Large intestine (tissue), 12 donors: ENCODE results near the gene RAB32. TPM values are rescaled to one million over a fixed set of nuclear protein-coding genes. Genes with fewer than 3 reads are reported as not detected.
A peak's percentile ranks its signal among the peaks of the same experiment; 100 is the strongest.

ENCODE experiments used
- DNase-seq, 2 donors: peaks; one replicate each; pipeline versions ENCODE4 v3.0.0 to v3.0.0-alpha.2; 2013
- H3K27ac ChIP-seq: one replicate; pipeline ENCODE4 v1.5.1; 2013; ENCODE audit warnings: low read length
- H3K27me3 ChIP-seq: 2 replicates; pipeline ENCODE4 v1.6.1; 2013; ENCODE audit warnings: low read length; ENCODE audit not compliant: control insufficient read depth, insufficient read depth
- H3K36me3 ChIP-seq: 2 replicates; pipeline ENCODE4 v1.6.1; 2013; ENCODE audit warnings: low read length; ENCODE audit not compliant: control insufficient read depth, insufficient read depth
- H3K4me1 ChIP-seq: one replicate; pipeline ENCODE4 v1.6.1; 2013; ENCODE audit warnings: low read length; ENCODE audit not compliant: control insufficient read depth, insufficient read depth
- H3K4me3 ChIP-seq: one replicate; pipeline ENCODE4 v1.5.1; 2013; ENCODE audit warnings: low read length
- H3K9me3 ChIP-seq: one replicate; pipeline ENCODE4 v1.6.1; 2013; ENCODE audit warnings: mild to moderate bottlenecking, low read depth, low read length, moderate library complexity; ENCODE audit not compliant: control insufficient read depth
- WGBS: methylation state at CpG from one replicate; pipeline ENCODE4 v1.1.5; 2013; ENCODE audit warnings: low lambda C conversion rate; ENCODE audit not compliant: insufficient coverage; 5-methylcytosine and 5-hydroxymethylcytosine counted together
- long read RNA-seq, 11 donors: transcript quantifications; one replicate each; lab custom pipeline, GENCODE V29; 2026
- polyA plus RNA-seq: library from polyadenylated mRNA; unstranded; fragments of 120-200 nt; gene quantifications from one replicate; pipeline ENCODE4 v1.2.1, GENCODE V29; 2013

RAB32 gene
- polyA plus RNA-seq, result 31.5 TPM
- long read RNA-seq, donor 1, transcript RAB32-201 (3 exons, 1,217 nt), result major isoform, 14 of 32 reads
- long read RNA-seq, donor 1, partial matches to known transcripts, result 18 of 32 reads
- long read RNA-seq, donor 1, other reads (novel, unspliced or antisense), result 0 of 32 reads
- long read RNA-seq, donor 2, transcript RAB32-201 (3 exons, 1,217 nt), result major isoform, 56 of 95 reads
- long read RNA-seq, donor 2, partial matches to known transcripts, result 39 of 95 reads
- long read RNA-seq, donor 2, other reads (novel, unspliced or antisense), result 0 of 95 reads
- long read RNA-seq, donor 3, transcript RAB32-201 (3 exons, 1,217 nt), result major isoform, 60 of 132 reads
- long read RNA-seq, donor 3, partial matches to known transcripts, result 72 of 132 reads
- long read RNA-seq, donor 3, other reads (novel, unspliced or antisense), result 0 of 132 reads
- long read RNA-seq, donor 4, partial matches to known transcripts, result 0 of 3 reads
- long read RNA-seq, donor 4, other reads (novel, unspliced or antisense), result 0 of 3 reads
- long read RNA-seq, donor 5, transcript RAB32-201 (3 exons, 1,217 nt), result major isoform, 16 of 31 reads
- long read RNA-seq, donor 5, partial matches to known transcripts, result 15 of 31 reads
- long read RNA-seq, donor 5, other reads (novel, unspliced or antisense), result 0 of 31 reads
- long read RNA-seq, donor 6, transcript RAB32-201 (3 exons, 1,217 nt), result major isoform, 31 of 31 reads
- long read RNA-seq, donor 6, partial matches to known transcripts, result 0 of 31 reads
- long read RNA-seq, donor 6, other reads (novel, unspliced or antisense), result 0 of 31 reads
- long read RNA-seq, donor 7, transcript RAB32-201 (3 exons, 1,217 nt), result major isoform, 15 of 15 reads
- long read RNA-seq, donor 7, partial matches to known transcripts, result 0 of 15 reads
- long read RNA-seq, donor 7, other reads (novel, unspliced or antisense), result 0 of 15 reads
- long read RNA-seq, donor 8, transcript RAB32-201 (3 exons, 1,217 nt), result major isoform, 54 of 62 reads
- long read RNA-seq, donor 8, partial matches to known transcripts, result 8 of 62 reads
- long read RNA-seq, donor 8, other reads (novel, unspliced or antisense), result 0 of 62 reads
- long read RNA-seq, donor 9, transcript RAB32-201 (3 exons, 1,217 nt), result major isoform, 37 of 65 reads
- long read RNA-seq, donor 9, partial matches to known transcripts, result 28 of 65 reads
- long read RNA-seq, donor 9, other reads (novel, unspliced or antisense), result 0 of 65 reads
- long read RNA-seq, donor 10, transcript RAB32-201 (3 exons, 1,217 nt), result major isoform, 38 of 63 reads
- long read RNA-seq, donor 10, partial matches to known transcripts, result 25 of 63 reads
- long read RNA-seq, donor 10, other reads (novel, unspliced or antisense), result 0 of 63 reads
- long read RNA-seq, donor 11, transcript RAB32-201 (3 exons, 1,217 nt), result major isoform, 31 of 36 reads
- long read RNA-seq, donor 11, partial matches to known transcripts, result 5 of 36 reads
- long read RNA-seq, donor 11, other reads (novel, unspliced or antisense), result 0 of 36 reads

- Histone ChIP-seq H3K27me3 (no peaks in the 10 kb centered on the region), H3K36me3 (no peaks in the 10 kb centered on the region), H3K4me1 (no peaks in the 10 kb centered on the region), H3K27ac (peak within 1 kb of the TSS; percentile 98), H3K9me3 (no peaks in the 10 kb centered on the region), H3K4me3 (peak within 1 kb of the TSS; percentile 84)
- DNase-seq, result peak; percentile 90 to 93
- WGBS, result no CpG with 5 or more reads among the region's 86 CpGs
These were observed at the start of gene RAB32 for GRCh38 chr6:146543211-146543939. TSS of gene RAB32 (plus strand) at chr6:146543833. CDS start at chr6:146543872, 39 bp downstream.

DNA sequence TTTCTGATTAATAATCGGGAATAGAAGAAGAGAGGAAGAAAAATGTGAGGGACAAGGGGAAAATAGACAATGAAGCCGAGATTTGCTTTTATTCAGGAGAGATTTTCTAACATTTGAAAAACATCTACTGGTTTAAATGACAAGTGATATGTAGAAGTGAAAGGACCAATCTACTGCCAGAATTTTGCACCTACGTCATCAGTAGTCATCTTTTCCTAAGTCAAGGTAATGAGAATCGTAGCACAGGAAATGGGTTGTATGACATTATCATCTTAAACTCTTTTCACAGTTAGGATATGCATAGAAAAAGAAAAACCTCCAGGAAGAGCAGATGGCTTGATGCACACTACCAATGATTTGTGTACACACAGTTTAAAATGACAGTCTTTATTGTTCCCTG, 45.3 kb upstream of the RAB32 start:
- 100% methylated on average over 1 of the region's 4 CpGs for WGBS
- no peaks in the 10 kb centered on the region for H3K4me1 ChIP-seq
- H3K9me3 ChIP-seq, result no peaks in the 10 kb centered on the region
- no peak overlapping the region for H3K4me3 ChIP-seq
- no peak overlapping the region for H3K27ac ChIP-seq
- DNase-seq, result no peak
- no peaks in the 10 kb centered on the region for H3K36me3 ChIP-seq
- no peaks in the 10 kb centered on the region for H3K27me3 ChIP-seq

DNA sequence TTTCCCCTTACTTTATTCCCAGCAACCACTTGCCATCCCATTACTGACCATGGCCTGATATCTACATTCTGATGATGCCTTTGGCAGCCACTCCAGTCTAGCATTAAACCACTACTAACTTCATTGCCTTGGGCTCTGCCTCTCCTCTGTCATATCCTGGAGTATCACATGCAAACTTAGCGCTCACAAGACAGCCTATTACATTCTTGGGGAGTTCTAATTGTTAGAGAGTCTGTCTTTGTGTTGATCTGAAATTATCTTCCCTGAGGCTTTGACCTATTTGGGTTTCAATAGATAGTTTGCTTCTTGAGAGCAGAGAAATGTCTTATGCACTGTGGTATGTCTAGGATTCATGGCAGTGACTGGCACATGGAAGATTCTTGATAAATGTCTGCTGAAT, 40.5 kb upstream of the RAB32 start:
- WGBS, result no CpG with 5 or more reads among the region's 1 CpG

GRCh38 chr6:146515212-146515611, 28.4 kb upstream of the RAB32 start:
- Histone ChIP-seq H3K36me3 (no peaks in the 10 kb centered on the region), H3K27me3 (no peaks in the 10 kb centered on the region), H3K27ac (no peak overlapping the region), H3K9me3 (no peaks in the 10 kb centered on the region), H3K4me3 (no peak overlapping the region), H3K4me1 (no peaks in the 10 kb centered on the region)
- WGBS, result no CpG with 5 or more reads among the region's 7 CpGs
- no peak for DNase-seq

More for the DNA sequence above, 40.5 kb upstream of the RAB32 start:
- no peaks in the 10 kb centered on the region for H3K9me3 ChIP-seq
- no peaks in the 10 kb centered on the region for H3K36me3 ChIP-seq
- DNase-seq, result no peak
- no peak overlapping the region for H3K27ac ChIP-seq
- H3K4me3 ChIP-seq, result no peak overlapping the region
- H3K27me3 ChIP-seq, result no peaks in the 10 kb centered on the region
- no peaks in the 10 kb centered on the region for H3K4me1 ChIP-seq

DNA sequence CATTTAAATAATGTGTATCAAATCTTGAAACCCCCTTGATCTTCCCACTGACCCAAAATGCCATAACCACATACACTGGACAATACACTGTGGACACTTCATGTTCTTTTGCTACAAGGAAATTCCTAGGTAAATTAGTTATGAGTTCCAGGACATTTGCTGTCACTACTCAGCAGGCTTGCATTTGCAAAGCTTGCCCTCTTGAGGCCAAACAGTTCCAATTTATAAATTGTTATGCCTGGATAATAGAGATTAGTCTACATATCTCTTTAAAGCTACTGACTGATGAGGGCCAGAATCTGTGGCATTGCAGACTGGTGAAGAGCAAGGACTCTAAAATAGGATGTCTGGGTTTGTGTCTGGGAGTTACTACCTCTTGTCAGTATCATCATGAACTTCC, 17.4 kb upstream of the RAB32 start:
- H3K36me3 ChIP-seq, result no peaks in the 10 kb centered on the region
- H3K9me3 ChIP-seq, result no peaks in the 10 kb centered on the region
- no peak for DNase-seq
- no peak overlapping the region for H3K4me3 ChIP-seq
- H3K4me1 ChIP-seq, result no peaks in the 10 kb centered on the region
- H3K27me3 ChIP-seq, result no peaks in the 10 kb centered on the region
- H3K27ac ChIP-seq, result no peak overlapping the region

DNA sequence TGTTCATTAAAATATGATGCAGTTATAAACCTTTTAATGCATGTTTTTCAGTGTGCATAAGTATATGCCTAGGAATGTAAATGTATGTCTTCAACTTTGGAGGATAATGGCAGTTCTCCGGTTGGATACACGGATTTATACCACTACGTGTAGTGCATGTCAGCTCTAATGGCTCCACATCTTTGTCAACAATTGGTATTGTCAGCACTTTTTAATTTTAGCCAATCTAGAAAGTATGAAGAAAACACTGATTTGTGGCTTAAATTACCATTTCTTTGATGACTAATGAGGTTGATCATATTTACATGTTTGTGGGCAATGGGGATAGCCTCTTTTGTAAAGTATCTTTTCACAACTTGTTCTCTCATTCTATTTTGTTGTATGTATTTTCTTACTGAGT, 10.9 kb upstream of the RAB32 start:
- Histone ChIP-seq H3K4me1 (no peaks in the 10 kb centered on the region), H3K36me3 (no peaks in the 10 kb centered on the region), H3K27ac (no peak overlapping the region), H3K4me3 (no peak overlapping the region), H3K9me3 (no peaks in the 10 kb centered on the region), H3K27me3 (no peaks in the 10 kb centered on the region)
- no peak for DNase-seq
- 100% methylated on average over 1 of the region's 3 CpGs for WGBS

DNA sequence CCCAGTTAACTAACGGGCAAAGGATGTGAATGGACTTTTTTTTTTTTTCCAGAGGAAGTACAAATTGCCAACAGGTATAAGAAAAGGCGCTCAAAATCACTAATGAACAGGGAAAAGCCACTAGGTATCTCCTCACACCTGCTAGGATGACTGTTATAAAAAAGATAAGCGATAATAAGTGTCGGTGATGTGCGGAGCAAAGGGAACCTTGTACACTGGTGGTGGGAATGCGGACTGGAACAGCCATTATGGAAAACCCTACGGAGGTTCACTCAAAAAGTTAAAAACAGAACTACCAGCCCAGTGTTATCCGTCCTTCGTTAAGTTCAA, 787 bp upstream of the RAB32 start:
- H3K27ac ChIP-seq, result peak overlapping the region; percentile 95
- no peaks in the 10 kb centered on the region for H3K9me3 ChIP-seq
- H3K4me1 ChIP-seq, result no peaks in the 10 kb centered on the region
- no peaks in the 10 kb centered on the region for H3K36me3 ChIP-seq
- H3K4me3 ChIP-seq, result peak overlapping the region; percentile 58
- DNase-seq, result no peak
- H3K27me3 ChIP-seq, result no peaks in the 10 kb centered on the region
- 83% methylated on average over 3 of the region's 9 CpGs for WGBS

DNA sequence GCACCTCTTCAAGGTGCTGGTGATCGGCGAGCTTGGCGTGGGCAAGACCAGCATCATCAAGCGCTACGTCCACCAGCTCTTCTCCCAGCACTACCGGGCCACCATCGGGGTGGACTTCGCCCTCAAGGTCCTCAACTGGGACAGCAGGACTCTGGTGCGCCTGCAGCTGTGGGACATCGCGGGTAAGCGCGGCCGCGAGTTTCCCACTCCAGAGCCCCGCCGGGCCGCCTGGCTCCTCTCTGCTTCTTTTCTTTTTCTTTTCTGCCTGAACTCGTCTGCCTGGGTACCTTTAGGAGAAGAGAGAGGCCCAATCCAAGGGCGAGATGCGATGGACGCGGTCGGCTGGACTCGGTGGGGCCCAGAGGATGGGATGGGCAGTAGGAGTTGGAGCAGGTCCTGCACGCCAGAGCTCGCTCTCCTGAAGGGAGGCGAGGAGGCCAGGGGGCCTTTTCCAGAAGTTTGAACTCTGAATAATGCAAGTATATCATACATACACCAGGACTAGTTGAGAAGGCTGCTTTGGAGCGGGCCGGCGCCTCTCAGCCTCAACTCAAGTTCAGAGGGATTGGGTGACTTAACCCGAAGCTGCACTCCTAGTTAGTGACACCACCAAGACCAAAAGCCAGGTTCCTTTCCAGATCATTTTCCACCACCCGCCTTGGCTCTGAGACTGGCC, 445 bp downstream of the RAB32 start:
- no CpG with 5 or more reads among the region's 33 CpGs for WGBS
- peak overlapping the region; percentile 98 for H3K27ac ChIP-seq
- H3K9me3 ChIP-seq, result no peaks in the 10 kb centered on the region
- H3K4me1 ChIP-seq, result no peaks in the 10 kb centered on the region
- H3K36me3 ChIP-seq, result no peaks in the 10 kb centered on the region
- H3K4me3 ChIP-seq, result peak overlapping the region; percentile 84
- H3K27me3 ChIP-seq, result no peaks in the 10 kb centered on the region
- DNase-seq, result peak; percentile 53 to 84

GRCh38 chr6:146544616-146545182, 1.1 kb downstream of the RAB32 start:
- H3K4me1 ChIP-seq, result no peaks in the 10 kb centered on the region
- H3K4me3 ChIP-seq, result peak overlapping the region; percentile 84
- H3K27ac ChIP-seq, result peak overlapping the region; percentile 98
- H3K36me3 ChIP-seq, result peaks cover 6% of the 10 kb centered on the region
- no peaks in the 10 kb centered on the region for H3K9me3 ChIP-seq
- peak in 1 of 2 donors; percentile 19 for DNase-seq
- no CpG with 5 or more reads among the region's 11 CpGs for WGBS
- no peaks in the 10 kb centered on the region for H3K27me3 ChIP-seq
